Dermis blood vessel endothelial cell (primary cell): Measurements from ENCODE around the gene IFIT3. TPM values are rescaled to one million over a fixed set of nuclear protein-coding genes. Genes with fewer than 3 reads are reported as not detected.

Source experiments
- DNase-seq: peaks from one replicate; pipeline ENCODE4 v3.0.0; 2010
- total RNA-seq: library from RNA; depleted of rRNA; stranded (reverse); fragments of >200 nt; gene quantifications from 2 replicates; pipeline ENCODE4 v1.2.3, GENCODE V29; 2014

The IFIT3 gene
- total RNA-seq, 1 donor from 2014 or later: 14.3 TPM

- DNase-seq: no peak
Measured at GRCh38 chr10:89362929-89363328, 35.1 kb downstream of the IFIT3 start.

DNA sequence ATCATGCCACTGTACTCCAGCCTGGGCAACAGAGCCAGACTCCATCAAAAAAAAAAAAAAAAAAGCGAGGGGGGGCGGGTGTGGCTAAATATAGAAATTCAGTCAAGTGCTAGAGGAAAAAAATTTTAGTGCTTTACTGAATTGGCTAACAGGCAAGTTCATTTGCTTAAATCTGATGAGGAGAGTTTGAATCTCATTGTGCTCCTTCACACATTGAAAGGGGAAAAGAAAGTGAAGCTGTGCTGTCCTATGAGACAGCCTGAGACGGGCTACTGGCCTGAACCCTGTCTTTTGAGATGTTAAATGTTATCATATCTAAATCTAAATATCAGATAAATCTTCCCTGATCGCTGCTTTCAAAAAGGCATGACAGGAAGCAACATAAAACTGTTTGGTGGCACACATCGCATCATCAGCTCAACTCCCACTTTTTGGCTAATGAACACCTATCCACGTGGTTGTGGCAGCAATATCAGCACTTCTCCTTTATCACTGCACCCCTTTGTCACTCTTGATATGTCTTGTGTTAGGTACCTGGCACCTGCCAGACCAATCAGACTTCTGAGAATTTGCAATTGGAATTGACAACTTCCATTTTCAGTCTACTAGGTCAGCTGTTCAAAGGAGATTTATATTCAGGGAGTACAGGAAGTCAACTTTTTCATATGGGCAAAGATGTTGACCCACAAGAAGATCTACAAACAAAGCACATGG, 36.1 kb downstream of the IFIT3 start:
- DNase-seq: no peak

- no peak for DNase-seq
Measured at GRCh38 chr10:89364531-89364930, 36.7 kb downstream of the IFIT3 start.

GRCh38 chr10:89367529-89367928, 39.7 kb downstream of the IFIT3 start:
- DNase-seq: no peak

DNA sequence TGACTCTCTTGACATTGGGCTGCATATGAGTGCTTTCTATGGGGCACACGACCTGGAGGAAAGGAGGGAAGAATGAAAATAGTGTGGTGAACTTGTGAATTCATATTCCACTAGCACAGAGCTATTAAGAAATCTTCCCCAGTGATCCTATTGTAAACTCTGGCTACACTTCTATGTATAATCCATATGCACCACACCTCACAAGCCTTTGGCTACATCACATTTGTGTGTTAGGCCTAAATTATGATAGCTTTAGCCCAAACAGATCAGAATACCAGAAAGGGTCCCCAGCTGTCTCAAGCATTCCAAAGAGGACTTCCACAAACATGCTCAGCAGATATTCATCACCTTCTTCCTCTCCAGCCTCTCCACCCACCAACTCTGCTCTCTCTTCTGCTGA, 40.3 kb downstream of the IFIT3 start:
- no peak for DNase-seq

GRCh38 chr10:89369156-89370105, 41.6 kb downstream of the IFIT3 start:
- peak; percentile 69 for DNase-seq

GRCh38 chr10:89371079-89371478, 43.3 kb downstream of the IFIT3 start:
- DNase-seq: no peak

DNA sequence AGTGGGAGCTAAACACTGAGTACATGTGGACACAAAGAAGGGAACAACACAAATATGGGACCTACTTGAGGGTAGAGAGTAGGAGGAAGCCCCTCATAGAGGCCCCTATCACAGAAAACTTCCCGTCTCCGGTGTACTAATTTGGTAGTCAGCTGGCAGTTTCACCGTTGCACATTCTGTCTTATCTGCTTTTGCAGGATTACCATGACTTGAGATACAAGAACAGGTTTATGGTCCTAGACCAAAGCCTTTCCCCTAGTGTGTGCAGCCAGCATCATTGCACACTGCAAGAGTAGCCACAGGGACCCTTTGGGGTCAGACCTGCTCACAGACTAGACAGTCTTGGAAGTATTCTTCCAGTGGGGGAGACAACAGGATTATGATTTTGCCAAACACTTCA, 44.2 kb downstream of the IFIT3 start:
- DNase-seq: no peak

DNA sequence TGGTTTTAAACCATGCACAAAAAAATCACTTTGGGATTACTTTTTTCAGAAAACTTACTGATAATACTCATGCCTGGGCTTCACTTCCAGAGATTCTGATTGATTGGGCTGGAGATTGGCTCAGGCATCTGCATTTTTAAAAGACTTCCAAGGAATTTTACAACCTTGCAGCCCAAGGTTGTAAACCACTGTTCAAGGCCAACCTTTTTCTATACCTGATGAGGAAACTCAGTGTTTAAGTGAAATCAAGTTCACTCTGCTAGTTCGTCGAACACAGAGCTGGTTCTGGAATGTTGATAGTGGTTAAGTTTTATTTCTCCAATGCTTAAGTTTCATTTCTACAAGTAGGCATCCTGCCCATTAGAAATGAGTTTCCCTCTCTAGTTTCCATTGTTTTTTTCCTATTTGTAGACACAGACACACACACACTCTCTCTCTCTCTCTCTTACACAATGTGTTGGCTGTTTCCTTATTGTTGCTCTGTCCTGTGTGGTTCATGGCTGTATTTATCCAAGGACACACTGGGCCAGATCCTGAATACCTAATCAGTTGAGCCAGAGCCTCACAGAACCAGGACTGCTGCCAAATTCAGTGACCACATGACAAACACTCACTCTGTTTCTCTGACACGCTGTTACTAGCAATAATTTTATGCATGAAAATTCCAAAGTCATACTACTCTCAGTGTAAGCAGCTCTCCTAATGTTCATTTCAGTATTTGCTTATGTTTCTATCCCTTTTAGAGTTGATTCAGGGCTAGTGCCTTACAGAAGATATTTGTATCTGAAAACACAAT, 46.3 kb downstream of the IFIT3 start:
- peak; percentile 94 for DNase-seq

- DNase-seq: no peak
Measured at GRCh38 chr10:89374713-89375141, 46.9 kb downstream of the IFIT3 start.

DNA sequence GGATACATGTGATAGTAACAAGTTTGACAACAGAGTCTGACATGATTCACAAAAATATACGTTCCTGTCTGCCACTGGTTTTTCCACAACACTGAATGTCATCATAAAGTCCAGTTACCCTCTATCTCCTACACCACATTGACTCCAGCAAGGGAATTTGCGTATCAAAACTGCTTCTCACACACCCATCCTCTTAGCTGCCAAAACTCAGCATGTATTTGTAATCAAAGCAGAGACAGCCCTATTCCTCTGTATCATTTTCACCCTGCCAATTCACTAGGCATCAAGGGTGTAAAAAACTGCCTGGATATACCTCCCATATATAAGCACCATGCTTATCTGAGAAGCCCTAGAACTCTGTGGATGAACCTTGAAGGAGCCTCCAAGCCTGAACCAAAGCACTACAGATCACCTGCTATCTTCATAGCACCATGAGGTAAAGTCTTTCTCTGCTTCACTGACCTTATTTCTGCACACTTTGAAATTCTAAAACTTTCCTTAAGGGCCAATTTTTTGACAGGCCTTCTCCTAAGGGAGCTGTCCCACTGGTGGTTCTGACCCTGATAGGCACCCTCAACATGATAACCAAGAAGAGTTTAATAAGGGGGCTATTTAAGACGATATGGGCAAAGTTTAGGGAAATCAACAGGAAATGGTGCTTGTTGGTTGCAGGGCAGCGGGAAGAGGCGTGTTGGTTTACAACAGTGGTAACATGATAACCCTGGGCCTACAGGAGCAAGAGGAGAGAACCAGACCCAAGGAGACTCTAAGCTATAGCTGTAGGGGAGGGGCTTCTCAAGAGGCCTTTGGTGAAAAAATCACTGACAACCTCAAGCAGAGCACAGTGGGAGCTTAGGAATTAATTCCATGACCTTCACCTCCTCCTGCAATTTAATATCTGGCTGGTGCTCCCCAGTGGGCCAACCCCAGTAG, 50.2 kb downstream of the IFIT3 start, which contains the start of gene IFIT1B:
TSS of gene IFIT1B (plus strand) at position 352 of the 933 bp plus-strand sequence. CDS start at position 432, 80 bp downstream.
- DNase-seq: no peak

GRCh38 chr10:89379103-89379502, 51.3 kb downstream of the IFIT3 start:
- DNase-seq: no peak

DNA sequence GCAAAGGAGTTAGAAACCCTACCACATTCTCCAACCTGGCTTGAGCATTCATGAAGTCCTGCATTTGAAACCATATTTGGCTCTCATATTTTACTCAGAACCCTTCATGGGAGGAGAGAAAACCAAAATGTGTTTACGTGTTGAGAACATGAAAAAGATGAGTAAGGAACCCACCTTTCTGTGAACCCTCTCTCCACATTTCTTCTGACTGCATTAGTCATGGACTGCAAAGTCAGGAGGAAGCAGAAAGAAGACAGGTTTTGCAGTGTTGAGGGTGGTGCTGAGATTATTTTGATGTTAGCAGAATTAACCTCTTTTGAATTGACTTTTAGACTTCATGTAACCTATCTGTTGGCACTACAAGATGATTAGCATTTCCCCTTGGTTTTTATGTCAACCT, 55.0 kb downstream of the IFIT3 start:
- no peak for DNase-seq

DNA sequence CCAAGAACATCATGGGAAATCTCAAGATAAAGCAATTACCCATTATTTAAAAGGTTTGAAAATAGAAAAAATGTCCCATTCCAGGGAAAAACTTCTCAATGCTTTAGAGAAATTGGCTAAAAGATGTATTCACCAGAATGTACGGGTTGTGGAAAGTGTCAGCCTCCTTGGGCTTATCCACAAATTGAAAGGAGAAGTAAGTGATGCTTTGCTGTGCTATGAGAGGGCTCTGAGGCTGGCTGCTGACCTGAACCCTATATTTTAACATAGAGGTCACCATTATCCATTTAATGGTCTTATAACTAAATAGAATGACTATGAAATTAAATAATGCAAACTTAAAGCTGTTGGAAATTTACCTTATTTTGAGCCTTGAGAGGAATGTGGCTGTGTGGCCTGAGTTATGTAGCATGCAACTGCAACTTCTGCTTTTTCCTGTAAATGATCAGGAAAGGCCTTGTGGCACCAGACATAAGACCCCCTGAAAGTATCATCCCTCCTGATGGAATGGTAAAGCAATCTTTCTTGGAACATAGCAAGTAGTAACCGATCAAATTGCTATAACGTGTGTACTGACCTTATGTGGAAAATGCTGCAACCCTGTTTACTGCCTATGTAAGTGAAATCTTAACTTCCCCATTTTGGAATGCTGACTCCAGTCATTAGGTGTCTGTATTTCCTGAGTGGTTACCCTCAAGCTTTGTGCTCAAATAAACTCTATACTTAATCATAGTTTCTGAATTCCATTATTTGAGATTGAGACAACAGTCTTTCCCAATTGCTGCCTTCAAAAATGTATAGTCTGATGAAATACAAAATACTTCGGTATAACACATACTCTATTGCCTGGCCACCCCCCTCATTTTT, 56.9 kb downstream of the IFIT3 start:
- DNase-seq: no peak

DNA sequence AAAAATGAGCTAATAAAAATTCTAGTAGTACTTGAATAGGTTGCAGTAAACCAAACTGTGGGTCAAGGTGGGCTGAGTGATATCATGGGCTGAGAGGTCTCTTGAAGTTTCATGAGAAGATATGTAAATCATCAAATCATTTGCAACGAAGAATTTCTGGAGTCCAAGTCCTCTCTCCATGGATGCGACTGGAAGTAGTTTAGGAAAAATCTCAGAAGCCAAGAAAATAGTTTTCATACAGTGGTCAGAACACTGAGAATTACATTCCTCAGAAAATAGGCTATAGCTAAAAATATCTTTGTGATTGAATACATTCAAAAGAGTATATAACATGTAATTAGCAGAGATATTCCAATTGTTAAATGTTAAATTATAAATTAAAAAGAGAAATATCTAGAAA, 61.0 kb downstream of the IFIT3 start:
- DNase-seq: no peak

- peak; percentile 43 for DNase-seq
Measured at GRCh38 chr10:89389254-89389653, 61.5 kb downstream of the IFIT3 start.
